VCaP (cell line): ENCODE data around the gene DDX60.
A peak's percentile ranks its signal among the peaks of the same experiment; 100 is the strongest.
"Not testable (repeated sequence)": the region's sequence is repeated elsewhere in the genome, so short reads cannot be mapped to it uniquely, and the experiment has no call there.

Source experiments
- H3K27ac ChIP-seq: fragments of 450-650 bp; 2 replicates; pipeline ENCODE4 v1.5.1; 2017
- TF ChIP-seq, protein P1 (sequence below): fragments of 450-650 bp; conservative IDR thresholded peaks from 2 replicates; pipeline ENCODE4 v1.5.1; 2017; ENCODE audit warnings: mild to moderate bottlenecking, moderate library complexity

DDX60 gene

DNA sequence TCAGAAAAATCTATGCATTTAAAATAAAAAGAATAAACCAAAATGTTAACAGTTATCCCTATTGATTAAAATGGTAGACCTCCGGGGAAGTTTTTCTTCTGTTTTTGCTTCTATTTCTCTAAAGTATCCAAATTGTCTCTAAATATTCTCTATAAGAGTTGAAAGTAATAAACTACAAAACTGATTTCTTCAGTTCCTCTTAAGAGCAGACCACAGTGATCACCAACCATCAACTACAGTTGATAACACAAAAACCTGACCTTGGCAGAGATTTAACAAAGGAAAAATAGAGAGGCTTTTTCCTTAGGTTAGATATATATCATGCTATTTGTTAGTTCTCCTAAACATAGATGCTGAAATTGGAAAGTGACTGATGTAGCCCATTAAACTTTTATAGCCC, 27.3 kb downstream of the DDX60 start:
- TF ChIP-seq, protein P1, sequence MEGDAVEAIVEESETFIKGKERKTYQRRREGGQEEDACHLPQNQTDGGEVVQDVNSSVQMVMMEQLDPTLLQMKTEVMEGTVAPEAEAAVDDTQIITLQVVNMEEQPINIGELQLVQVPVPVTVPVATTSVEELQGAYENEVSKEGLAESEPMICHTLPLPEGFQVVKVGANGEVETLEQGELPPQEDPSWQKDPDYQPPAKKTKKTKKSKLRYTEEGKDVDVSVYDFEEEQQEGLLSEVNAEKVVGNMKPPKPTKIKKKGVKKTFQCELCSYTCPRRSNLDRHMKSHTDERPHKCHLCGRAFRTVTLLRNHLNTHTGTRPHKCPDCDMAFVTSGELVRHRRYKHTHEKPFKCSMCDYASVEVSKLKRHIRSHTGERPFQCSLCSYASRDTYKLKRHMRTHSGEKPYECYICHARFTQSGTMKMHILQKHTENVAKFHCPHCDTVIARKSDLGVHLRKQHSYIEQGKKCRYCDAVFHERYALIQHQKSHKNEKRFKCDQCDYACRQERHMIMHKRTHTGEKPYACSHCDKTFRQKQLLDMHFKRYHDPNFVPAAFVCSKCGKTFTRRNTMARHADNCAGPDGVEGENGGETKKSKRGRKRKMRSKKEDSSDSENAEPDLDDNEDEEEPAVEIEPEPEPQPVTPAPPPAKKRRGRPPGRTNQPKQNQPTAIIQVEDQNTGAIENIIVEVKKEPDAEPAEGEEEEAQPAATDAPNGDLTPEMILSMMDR, result no peak
- no peak overlapping the region for H3K27ac ChIP-seq

DNA sequence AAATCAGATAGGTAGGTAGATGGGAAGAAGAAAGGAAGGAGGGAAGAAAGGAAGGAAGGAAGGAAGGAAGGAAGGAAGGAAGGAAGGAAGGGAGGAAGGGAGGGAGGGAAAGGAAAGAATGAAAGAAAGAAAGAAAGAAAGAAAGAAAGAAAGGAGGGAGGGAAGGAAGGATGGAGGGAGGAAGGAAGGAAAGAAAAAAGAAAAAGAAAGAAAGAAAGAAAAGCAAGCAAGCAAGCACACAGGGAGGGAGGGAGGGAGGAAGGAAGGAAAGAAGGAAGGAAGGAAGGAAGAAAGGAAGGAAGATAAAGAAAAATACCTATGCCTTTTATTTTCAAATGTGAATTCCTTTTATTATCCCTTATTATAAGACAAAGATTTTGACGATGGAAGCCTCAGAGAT, 32.7 kb downstream of the DDX60 start:
- H3K27ac ChIP-seq, result not testable (repeated sequence)

GRCh38 chr4:168279556-168279955, 39.0 kb downstream of the DDX60 start:
- TF ChIP-seq, protein P1, result no peak
- H3K27ac ChIP-seq, result no peak overlapping the region

GRCh38 chr4:168275836-168276235, 42.7 kb downstream of the DDX60 start:
- TF ChIP-seq, protein P1, result no peak
- no peak overlapping the region for H3K27ac ChIP-seq

DNA sequence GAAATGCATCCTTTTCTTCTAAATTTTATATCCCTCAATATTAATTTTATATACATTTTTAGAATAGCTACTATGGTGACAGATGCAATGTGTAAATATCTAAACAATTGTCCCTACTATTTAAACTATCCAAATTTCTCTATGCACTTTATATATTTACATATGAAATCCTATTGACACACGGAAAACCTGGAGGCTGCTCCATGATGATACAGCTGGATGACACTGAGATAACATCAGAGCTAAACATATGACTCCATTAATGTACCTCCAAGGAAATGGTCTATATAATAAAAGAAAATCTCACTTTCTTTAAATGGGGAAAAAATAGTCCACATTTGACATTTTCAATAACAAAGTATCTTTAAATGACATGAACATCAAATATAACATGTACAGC, 43.7 kb downstream of the DDX60 start:
- TF ChIP-seq, protein P1, result no peak
- H3K27ac ChIP-seq, result no peak overlapping the region

DNA sequence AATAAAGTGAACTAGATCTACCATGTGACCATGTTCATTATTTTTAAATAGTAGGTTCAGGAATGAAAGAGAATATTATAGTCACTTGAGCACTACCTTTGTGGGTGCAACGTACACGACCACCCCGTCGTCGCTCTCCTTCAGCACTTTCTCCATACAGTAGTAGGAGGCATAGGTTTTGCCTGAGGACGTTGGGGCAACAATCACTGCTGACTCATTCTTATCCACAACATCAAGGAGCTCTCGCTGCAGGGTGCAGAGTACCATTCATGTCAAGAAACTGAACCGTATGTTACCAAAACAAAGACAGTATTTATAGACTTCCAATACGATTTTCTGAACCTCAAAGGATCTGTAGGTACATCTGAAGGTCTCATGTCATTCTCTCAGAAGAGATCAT, 44.7 kb downstream of the DDX60 start:
- TF ChIP-seq, protein P1, result no peak
- H3K27ac ChIP-seq, result no peak overlapping the region

DNA sequence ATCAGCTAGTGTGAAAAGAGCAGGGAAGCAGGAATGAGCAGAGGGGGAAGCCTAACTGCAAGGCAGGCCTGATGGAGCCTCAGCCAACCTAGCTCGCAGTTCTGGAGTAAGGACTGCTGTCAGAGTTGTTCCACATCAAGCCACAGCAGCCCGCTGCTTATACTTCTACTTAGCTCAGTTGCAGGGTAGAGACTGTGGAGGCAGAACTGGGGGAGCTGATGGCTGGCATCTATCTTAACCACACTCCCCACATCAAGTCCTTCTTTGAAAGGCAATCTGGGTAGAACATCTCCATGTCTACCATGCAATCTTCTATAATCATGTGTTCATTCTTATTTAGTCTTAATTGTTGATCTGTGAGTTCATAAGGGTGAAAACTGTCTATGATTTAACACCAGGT, 46.1 kb downstream of the DDX60 start:
- no peak overlapping the region for H3K27ac ChIP-seq
- TF ChIP-seq, protein P1, result no peak

DNA sequence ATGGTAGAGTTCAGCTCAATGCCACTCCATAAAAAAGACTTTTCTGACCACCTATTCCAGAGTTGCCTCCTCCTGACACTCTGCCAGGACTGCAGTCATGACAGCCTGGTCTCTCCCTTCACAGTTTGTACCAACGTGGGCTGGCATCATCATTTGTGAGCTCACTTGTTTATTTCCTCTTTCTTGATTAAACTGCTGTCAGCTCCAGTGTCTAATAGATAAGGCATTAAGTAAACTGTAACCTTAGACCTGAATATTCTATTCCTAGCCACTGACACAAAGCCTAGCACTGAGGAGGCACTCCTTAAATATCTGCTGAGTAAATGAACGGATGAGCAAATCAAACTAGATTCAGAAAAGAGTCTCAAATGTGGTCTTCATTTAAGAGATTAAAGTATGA, 48.7 kb downstream of the DDX60 start:
- peak overlapping the region; percentile 1; the same call in 1 of the 2 replicates for H3K27ac ChIP-seq
- TF ChIP-seq, protein P1, result no peak
